PC-9 (cell line): ENCODE measurements around the gene RABL6. TPM values are rescaled to one million over a fixed set of nuclear protein-coding genes. Genes with fewer than 3 reads are reported as not detected.
"Not testable (repeated sequence)": the region's sequence is repeated elsewhere in the genome, so short reads cannot be mapped to it uniquely, and the experiment has no call there.

Experiments used
- BruUV-seq: library from RNA; stranded (reverse); fragments of 400-500 nt; replicated peaks from 2 replicates; lab custom pipeline; 2021; lab: Mats Ljungman, UMichigan
- CTCF ChIA-PET: fragments of 300-600 bp; sonication (Branson Sonifier 250); formaldehyde crosslinking; loops from one replicate; lab custom pipeline; 2022; ENCODE audit warnings: antibody characterized with exemption; lab: Charles Lee
- POLR2A ChIA-PET: fragments of 300-600 bp; sonication (Branson Sonifier 250); formaldehyde crosslinking; loops from one replicate; lab custom pipeline; 2022; ENCODE audit warnings: antibody characterized with exemption; ENCODE audit not compliant: unreplicated experiment; lab: Charles Lee
- DNase-seq, 2 experiments: peaks; one replicate each; pipeline versions ENCODE4 v3.0.0 to v3.0.0-alpha.2; 2015 to 2022; ENCODE audit warnings: mixed read lengths in 1 of 2
- H2AFZ ChIP-seq: fragments of 200-600 bp; sonication (generic); 2 replicates; pipeline ENCODE4 v1.8.1; 2017; ENCODE audit warnings: antibody characterized with exemption
- H3F3A ChIP-seq: fragments of 200-600 bp; sonication (generic); 2 replicates; pipeline ENCODE4 v1.8.1; 2017; ENCODE audit warnings: antibody characterized with exemption, mild to moderate bottlenecking, low read depth; ENCODE audit not compliant: insufficient read depth
- H3K27ac ChIP-seq: fragments of 200-600 bp; sonication (generic); 2 replicates; pipeline ENCODE4 v1.6.1; 2016; ENCODE audit warnings: mixed run types
- H3K27me3 ChIP-seq: fragments of 200-600 bp; sonication (generic); 2 replicates; pipeline ENCODE4 v1.6.1; 2016; ENCODE audit warnings: low read depth, mixed run types; ENCODE audit not compliant: insufficient read depth
- H3K36me3 ChIP-seq: fragments of 200-600 bp; sonication (generic); 2 replicates; pipeline ENCODE4 v1.6.1; 2016; ENCODE audit warnings: low read depth, mixed run types
- H3K4me1 ChIP-seq: fragments of 200-600 bp; sonication (generic); replicated peaks from 2 replicates; pipeline ENCODE4 v1.6.1; 2016; ENCODE audit warnings: mixed run types; ENCODE audit not compliant: insufficient read depth
- H3K4me2 ChIP-seq: fragments of 200-600 bp; sonication (generic); 2 replicates; pipeline ENCODE4 v1.6.1; 2017; ENCODE audit warnings: mixed run types
- H3K4me3 ChIP-seq: fragments of 200-600 bp; sonication (generic); 2 replicates; pipeline ENCODE4 v1.6.1; 2016; ENCODE audit warnings: mixed run types
- H3K79me2 ChIP-seq: fragments of 200-600 bp; sonication (generic); 2 replicates; pipeline ENCODE4 v1.6.1; 2017; ENCODE audit warnings: low read depth, mixed run types
- H3K9me2 ChIP-seq: fragments of 200-600 bp; sonication (generic); 2 replicates; pipeline ENCODE4 v1.8.1; 2017; ENCODE audit warnings: mild to moderate bottlenecking; ENCODE audit not compliant: insufficient read depth
- H3K9me3 ChIP-seq: fragments of 200-600 bp; sonication (generic); 2 replicates; pipeline ENCODE4 v1.8.1; 2016; ENCODE audit warnings: low read depth; ENCODE audit not compliant: insufficient read depth
- H4K20me1 ChIP-seq: fragments of 200-600 bp; sonication (generic); 2 replicates; pipeline ENCODE4 v1.8.1; 2017; ENCODE audit not compliant: insufficient read depth
- intact Hi-C: fragments of 100-400 bp; cut with micrococcal nuclease; formaldehyde crosslinking; loops from one replicate; pipeline ENCODE4 v1.10.0; 2022; ENCODE audit not compliant: unreplicated experiment
- total RNA-seq: library from RNA; stranded (reverse); gene quantifications from 2 replicates; pipeline ENCODE4 v1.2.3, GENCODE V29; 2021
- TF ChIP-seq, protein P1 (sequence below): fragments of 200-600 bp; sonication (generic); conservative IDR thresholded peaks from 2 replicates; pipeline ENCODE4 v1.6.1; 2017; ENCODE audit warnings: mixed run types, antibody characterized with exemption, mild to moderate bottlenecking, moderate library complexity

The RABL6 gene
- total RNA-seq, 1 experiment from 2014 or later, result 116 TPM

DNA sequence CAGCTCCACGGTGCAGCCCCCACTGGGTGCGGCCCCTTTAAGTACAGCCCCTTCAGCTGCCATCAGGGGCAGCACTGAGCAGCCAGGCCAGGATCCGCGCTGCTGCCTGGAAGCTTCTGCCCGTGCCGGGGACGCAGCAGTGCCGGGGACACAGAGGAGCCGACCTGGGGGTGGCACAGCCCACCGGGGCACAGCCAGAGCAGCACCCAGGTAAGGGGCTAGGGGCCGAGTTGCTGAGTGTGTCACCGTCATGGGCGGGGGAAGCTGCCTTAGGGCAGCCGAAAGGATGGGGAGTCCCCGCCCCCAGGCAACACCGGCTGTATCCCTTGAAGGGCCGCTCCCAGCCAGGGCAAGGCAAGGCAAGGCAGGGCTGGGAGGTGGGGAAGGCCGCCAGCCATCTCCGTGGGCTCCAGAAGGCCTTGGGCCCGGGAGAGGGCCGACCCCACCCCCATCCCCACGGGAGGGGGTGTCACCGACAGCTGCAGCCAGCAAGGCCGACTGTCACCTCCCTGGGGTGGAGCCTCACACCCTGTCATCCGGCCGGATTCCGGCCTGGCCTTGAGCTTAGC is 34.7 kb downstream of the RABL6 start, which contains the start of gene AJM1:
Gene AJM1, plus strand, starts transcription at position 99 of the 569 bp plus-strand sequence. CDS start 1,937 bp downstream, outside the sequence.
- peak in 1 of 2 experiments; percentile 70 for DNase-seq
- H3K9me2 ChIP-seq, H3K4me1 ChIP-seq, H3K36me3 ChIP-seq, H3K27me3 ChIP-seq, H2AFZ ChIP-seq, H3K27ac ChIP-seq, BruUV-seq, H3K9me3 ChIP-seq, intact Hi-C loops, H3K79me2 ChIP-seq, H3K4me3 ChIP-seq: not testable (repeated sequence)
- H4K20me1 ChIP-seq, result 0 out of 2 replicates have a peak, but pooled peaks cover 16% of the 10 kb centered on the region
- CTCF ChIA-PET, result interaction anchor here (0.6 to 1.5 kb wide), 5 partner anchors 35 to 177 kb away, joined by 3 to 12 read pairs (median 3); partner anchors contain the start of genes RABL6 and TMEM141
- TF ChIP-seq, protein P1, sequence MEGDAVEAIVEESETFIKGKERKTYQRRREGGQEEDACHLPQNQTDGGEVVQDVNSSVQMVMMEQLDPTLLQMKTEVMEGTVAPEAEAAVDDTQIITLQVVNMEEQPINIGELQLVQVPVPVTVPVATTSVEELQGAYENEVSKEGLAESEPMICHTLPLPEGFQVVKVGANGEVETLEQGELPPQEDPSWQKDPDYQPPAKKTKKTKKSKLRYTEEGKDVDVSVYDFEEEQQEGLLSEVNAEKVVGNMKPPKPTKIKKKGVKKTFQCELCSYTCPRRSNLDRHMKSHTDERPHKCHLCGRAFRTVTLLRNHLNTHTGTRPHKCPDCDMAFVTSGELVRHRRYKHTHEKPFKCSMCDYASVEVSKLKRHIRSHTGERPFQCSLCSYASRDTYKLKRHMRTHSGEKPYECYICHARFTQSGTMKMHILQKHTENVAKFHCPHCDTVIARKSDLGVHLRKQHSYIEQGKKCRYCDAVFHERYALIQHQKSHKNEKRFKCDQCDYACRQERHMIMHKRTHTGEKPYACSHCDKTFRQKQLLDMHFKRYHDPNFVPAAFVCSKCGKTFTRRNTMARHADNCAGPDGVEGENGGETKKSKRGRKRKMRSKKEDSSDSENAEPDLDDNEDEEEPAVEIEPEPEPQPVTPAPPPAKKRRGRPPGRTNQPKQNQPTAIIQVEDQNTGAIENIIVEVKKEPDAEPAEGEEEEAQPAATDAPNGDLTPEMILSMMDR, result peak; percentile 75
- peaks cover 19% of the 10 kb centered on the region for H3F3A ChIP-seq
- POLR2A ChIA-PET, result interaction anchor here (0.6 to 0.8 kb wide), 2 partner anchors 153 to 200 kb away, joined by 4 to 7 read pairs; partner anchors contain the start of gene CLIC3
- H3K4me2 ChIP-seq, result peak within 1 kb of the TSS; percentile 47; the same call in 1 of the 2 replicates

GRCh38 chr9:136843159-136843800 is 35.5 kb downstream of the RABL6 start:
- CTCF ChIA-PET, result interaction anchor here (0.6 to 1.5 kb wide), 4 partner anchors 36 to 227 kb away, joined by 3 to 9 read pairs (median 4); partner anchors contain the start of gene RABL6
- intact Hi-C loops, H3K4me3 ChIP-seq, H3K9me3 ChIP-seq, H3K27me3 ChIP-seq, H3K27ac ChIP-seq, H3K4me2 ChIP-seq, H3K36me3 ChIP-seq, H3K9me2 ChIP-seq, H2AFZ ChIP-seq, BruUV-seq, H3K79me2 ChIP-seq, POLR2A ChIA-PET, DNase-seq, H3K4me1 ChIP-seq: not testable (repeated sequence)
- H3F3A ChIP-seq, result peaks cover 19% of the 10 kb centered on the region
- 0 out of 2 replicates have a peak, but pooled peaks cover 16% of the 10 kb centered on the region for H4K20me1 ChIP-seq

GRCh38 chr9:136843801-136844740 is 36.3 kb downstream of the RABL6 start:
- POLR2A ChIA-PET, H3K27me3 ChIP-seq, CTCF ChIA-PET, H3K4me2 ChIP-seq, DNase-seq, H3K79me2 ChIP-seq, H2AFZ ChIP-seq, H3K4me1 ChIP-seq, intact Hi-C loops, H3K27ac ChIP-seq, H3K9me2 ChIP-seq, H3K4me3 ChIP-seq, H3K9me3 ChIP-seq, H3K36me3 ChIP-seq, BruUV-seq: not testable (repeated sequence)
- TF ChIP-seq, protein P1, result peak; percentile 68
- Histone ChIP-seq H4K20me1 (0 out of 2 replicates have a peak, but pooled peaks cover 16% of the 10 kb centered on the region), H3F3A (peaks cover 19% of the 10 kb centered on the region)
